ENCODE measurements around the gene FIG4. TPM values are rescaled to one million over a fixed set of nuclear protein-coding genes. Genes with fewer than 3 reads are reported as not detected.
A peak's percentile ranks its signal among the peaks of the same experiment; 100 is the strongest.
"Not testable (repeated sequence)": the region's sequence is repeated elsewhere in the genome, so short reads cannot be mapped to it uniquely, and the experiment has no call there.

The FIG4 gene
- polyA plus RNA-seq, 3 donors = 23.6 to 25.6 (median 25.1) TPM

- DNase-seq (ENCODE audit: extremely low read depth in 1 of 11, low read depth in 9 of 11, low spot score in 4 of 11) = no peak
These were observed 129.7 kb downstream of the FIG4 start for GRCh38 chr6:109820706-109821350.

DNA sequence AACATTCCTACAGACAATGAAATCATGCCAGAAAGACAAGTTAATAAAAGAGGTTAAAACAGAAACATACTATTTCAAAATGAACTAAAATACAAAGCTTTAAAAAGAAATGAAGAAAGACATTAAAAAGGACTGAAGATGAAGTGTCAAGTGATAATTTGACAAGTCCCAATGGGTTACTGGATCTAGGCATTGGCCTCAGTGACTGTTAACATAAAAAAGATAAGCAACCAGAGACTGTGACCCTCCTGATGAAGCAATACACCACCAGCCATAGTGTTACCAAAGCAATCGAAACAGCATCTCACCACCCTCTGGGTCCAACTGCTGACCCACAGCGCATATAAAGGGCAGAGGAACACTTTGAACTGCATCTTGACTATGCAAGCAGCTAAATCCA is 130.3 kb downstream of the FIG4 start:
- DNase-seq (ENCODE audit: extremely low read depth in 1 of 11, low read depth in 9 of 11, low spot score in 4 of 11) = no peak

DNA sequence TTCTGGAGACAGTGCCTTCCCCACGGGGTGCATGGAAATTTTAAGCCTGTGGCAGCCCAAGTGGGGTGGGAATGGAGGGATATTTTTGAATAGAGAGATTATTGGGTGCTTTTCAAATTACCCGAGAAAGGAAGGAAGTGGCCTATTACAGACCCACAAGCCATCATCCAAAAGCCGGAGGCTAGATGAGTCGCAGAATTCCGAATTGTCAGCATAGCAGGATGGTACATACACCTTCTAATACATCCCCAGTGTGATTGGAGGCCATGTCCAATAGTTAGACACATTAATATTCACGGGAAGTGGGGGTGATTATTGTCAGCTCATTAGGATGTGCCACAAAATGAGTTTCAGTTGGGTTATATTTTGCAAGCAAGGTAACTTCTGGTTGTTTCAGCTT is 133.0 kb downstream of the FIG4 start:
- DNase-seq (ENCODE audit: extremely low read depth in 1 of 11, low read depth in 9 of 11, low spot score in 4 of 11) = no peak

- DNase-seq (ENCODE audit: extremely low read depth in 1 of 11, low read depth in 9 of 11, low spot score in 4 of 11) = no peak
These were observed 135.5 kb downstream of the FIG4 start for GRCh38 chr6:109826551-109826950.

DNA sequence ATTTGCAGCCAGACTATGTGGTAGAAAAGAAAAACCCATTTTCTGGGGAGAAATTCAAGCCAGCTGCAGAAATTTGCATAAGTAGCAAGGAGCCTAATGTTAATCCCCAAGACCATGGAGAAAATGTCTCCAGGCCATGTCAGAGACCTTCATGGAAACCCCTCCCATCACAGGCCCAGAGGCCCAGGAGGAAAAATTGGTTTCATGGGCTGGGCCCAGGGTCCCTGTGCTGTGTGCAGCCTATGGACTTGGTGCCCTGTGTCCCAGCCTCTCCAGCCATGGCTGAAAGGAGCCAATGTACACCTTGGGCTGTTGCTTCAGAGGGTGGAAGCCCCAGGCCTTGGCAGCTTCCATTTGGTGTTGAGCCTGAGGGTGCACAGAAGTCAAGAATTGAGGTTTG is 140.3 kb downstream of the FIG4 start:
- not testable (repeated sequence) for DNase-seq (ENCODE audit: extremely low read depth in 1 of 11, low read depth in 9 of 11, low spot score in 4 of 11)

DNA sequence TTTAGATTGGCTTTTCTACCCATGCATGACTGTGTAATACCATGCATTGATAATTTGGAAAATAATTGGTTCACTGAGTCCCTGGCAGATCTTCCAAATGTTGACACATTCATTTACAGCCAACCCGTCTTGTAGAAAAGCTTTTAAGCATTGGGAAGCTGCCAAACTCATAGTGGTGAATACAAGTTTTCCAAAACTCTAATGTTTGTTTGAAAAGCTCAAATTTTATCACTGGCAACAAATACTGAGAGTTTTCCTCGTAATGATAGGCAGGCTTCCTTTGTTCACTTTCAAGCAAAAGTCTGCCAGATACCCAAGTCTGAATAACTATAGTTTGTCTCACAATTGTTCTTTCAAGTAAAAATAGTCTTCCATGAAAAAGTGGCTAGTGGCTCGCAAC is 143.0 kb downstream of the FIG4 start:
- no peak for DNase-seq (ENCODE audit: extremely low read depth in 1 of 11, low read depth in 9 of 11, low spot score in 4 of 11)

DNA sequence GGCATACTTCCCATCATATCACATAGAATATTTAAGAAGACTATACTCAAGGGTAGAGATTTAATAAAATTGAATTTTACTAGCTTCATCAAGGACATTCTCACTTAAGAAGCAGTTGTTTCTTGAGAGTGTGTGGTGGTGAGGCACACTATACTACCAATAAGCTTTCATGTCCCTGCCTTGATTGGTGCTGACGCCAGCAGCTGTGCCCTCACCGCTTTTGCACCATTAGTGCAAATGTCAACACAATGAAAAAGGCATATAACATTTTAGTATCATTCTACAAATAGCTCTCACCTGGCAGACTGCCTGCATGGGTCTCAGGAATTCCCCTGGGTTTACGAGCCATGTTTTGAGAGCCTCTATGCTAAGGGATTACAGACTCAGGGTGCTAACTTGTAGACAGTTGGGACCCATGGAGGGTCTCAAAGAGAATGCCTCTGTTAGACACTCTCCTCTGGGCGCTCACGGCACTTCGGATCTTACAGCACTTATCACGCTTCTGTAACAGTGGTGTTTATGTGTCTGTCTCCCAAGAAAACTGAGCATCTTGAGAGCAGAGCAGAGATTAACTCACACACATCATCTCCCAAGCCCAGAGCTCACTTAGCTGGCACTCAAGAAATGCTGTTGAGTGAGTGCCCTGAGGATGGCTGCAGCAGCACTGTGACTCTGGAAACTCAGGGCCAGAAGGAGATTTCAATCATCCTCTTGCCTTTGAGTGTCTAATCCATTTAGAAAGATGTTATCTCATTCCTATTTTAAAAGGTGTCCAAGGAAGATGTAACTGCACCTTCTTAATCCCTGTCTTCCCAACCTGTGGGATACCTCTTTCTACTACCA is 143.7 kb downstream of the FIG4 start:
- DNase-seq (ENCODE audit: extremely low read depth in 1 of 11, low read depth in 9 of 11, low spot score in 4 of 11) = no peak

DNA sequence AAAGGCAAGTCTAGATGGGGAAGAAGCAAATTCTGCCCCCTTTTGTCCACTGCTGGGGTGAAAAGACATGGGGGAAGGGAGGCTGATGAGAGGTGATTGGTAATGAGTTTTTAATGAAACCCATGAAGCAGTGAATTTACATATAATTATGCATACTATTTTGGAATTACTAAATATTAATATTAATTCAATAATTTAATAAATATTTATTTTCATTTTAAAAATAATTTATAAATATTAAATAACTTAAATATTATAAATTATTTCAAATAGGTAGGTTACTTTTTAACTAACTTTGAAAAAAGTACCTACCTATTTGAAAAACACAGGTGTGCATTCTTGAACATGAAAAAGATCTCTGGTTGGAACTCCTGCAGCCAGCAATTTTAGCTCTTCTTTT is 148.9 kb downstream of the FIG4 start:
- DNase-seq (ENCODE audit: extremely low read depth in 1 of 11, low read depth in 9 of 11, low spot score in 4 of 11) = no peak

GRCh38 chr6:109840796-109841195 is 149.7 kb downstream of the FIG4 start:
- DNase-seq (ENCODE audit: extremely low read depth in 1 of 11, low read depth in 9 of 11, low spot score in 4 of 11) = no peak

DNA sequence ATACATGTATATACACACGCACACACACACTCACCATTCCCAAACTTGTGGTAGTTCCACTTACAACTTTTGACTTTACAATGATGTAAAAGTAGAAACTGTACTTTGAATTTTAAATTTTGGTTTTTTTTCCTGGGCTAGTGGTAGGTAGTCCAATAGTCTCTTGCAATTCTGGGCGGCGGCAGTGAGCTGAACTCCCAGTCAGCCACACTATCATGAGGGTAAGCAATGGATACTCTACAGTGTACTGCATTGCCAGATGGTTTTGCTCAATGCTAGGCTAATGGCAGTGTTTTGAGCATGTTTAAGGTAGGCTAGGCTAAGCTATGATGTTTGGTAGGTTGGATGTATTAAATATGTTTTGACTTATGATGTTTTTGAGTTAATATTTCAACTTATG is 150.8 kb downstream of the FIG4 start:
- no peak for DNase-seq (ENCODE audit: extremely low read depth in 1 of 11, low read depth in 9 of 11, low spot score in 4 of 11)

GRCh38 chr6:109852713-109853112 is 161.6 kb downstream of the FIG4 start:
- DNase-seq (ENCODE audit: extremely low read depth in 1 of 11, low read depth in 9 of 11, low spot score in 4 of 11) = no peak

GRCh38 chr6:109853426-109853825 is 162.3 kb downstream of the FIG4 start:
- DNase-seq (ENCODE audit: extremely low read depth in 1 of 11, low read depth in 9 of 11, low spot score in 4 of 11) = no peak

DNA sequence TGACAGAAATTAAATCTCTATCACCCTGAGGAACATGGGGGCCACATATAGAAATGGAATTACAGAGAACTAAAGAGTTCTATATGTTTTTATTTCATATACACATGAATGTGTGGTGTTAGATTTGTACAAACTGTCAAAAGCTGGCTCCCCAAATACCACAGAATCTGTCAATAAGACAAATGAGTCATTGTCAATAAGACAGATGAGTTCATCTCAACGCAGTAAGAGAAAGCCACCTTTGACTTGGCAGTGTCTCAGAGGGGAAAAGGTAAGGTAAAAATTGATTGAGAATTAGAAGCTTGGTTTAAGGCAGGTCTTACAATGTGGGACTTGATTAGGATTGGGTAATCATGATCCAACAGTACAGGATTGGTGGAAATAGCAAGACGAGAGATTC is 162.9 kb downstream of the FIG4 start:
- no peak for DNase-seq (ENCODE audit: extremely low read depth in 1 of 11, low read depth in 9 of 11, low spot score in 4 of 11)

DNA sequence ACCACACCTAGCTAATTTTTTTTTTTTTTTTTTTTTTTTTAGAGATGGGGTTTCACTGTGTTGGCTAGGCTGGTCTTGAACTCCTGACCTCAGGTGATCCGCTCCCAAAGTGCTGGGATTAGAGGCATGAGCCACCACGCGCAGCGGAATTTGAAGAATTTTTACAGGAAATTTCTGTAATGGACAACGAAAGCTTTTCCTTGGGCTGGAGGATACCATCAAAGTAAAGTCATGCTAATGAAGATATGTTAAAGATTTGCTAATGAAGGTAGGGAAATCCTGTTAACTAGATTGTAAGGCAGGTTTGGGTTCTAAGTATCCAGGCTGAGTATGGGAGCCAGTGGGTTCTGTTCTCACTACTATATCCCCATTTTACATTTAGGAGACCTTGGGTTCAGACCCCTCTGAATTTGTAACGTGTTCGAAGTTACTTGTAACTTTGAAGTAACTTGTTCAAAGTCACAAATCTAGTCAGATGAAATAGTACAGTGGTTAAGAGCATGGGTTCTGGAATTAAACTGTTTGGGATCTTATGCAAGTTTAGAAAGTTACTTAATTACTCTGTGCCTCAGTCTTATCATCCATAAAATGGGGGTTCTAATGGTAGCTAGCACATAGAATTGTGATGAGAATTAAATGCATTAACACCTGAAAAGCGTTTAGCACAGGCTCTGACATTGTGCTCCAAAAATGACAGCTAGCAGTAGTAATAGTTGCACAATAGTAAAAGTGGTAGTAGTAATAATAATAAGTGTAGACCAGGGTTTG is 163.6 kb downstream of the FIG4 start:
- no peak for DNase-seq (ENCODE audit: extremely low read depth in 1 of 11, low read depth in 9 of 11, low spot score in 4 of 11)

DNA sequence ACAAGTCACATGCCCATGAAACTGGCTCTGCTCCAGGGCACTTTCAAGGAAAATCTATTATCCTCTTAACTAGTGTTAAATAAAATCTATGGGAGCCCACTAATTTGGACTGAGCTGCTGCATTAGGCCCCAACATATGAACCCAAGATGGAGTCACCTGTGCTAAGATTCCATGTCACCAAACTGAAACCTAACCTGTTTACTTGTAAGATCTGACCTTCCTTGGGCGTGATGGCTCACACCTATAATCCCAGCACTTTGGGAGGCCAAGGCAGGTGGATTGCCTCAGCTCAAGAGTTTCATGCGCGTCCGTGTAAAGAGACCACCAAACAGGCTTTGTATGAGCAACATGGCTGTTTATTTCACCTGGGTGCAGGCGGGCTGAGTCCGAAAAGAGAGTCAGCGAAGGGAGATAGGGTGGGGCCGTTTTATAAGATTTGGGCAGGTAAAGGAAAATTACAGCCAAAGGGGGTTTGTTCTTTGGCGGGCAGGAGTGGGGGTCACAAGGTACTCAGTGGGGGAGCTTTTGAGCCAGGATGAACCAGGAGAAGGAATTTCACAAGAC is 164.5 kb downstream of the FIG4 start:
- not testable (repeated sequence) for DNase-seq (ENCODE audit: extremely low read depth in 1 of 11, low read depth in 9 of 11, low spot score in 4 of 11)

DNA sequence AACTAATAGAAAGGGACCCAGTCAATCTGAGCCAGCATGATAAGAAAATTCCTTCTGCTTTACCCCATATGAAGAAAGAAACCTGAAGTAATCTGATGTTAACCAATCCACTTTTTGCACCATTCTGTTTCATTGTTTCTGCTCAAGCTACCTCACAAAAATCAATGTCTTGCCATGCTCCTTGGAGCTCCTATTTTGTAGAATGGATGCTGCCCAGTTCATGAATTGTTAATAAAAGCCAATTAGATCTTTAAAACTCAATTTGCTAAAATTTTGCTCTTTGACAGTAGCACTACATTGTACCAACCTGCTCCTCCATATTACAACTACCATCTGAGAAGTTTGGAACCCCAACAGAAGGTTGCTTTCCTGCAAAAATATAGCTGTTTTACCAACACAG is 170.8 kb downstream of the FIG4 start:
- DNase-seq (ENCODE audit: extremely low read depth in 1 of 11, low read depth in 9 of 11, low spot score in 4 of 11) = no peak

DNA sequence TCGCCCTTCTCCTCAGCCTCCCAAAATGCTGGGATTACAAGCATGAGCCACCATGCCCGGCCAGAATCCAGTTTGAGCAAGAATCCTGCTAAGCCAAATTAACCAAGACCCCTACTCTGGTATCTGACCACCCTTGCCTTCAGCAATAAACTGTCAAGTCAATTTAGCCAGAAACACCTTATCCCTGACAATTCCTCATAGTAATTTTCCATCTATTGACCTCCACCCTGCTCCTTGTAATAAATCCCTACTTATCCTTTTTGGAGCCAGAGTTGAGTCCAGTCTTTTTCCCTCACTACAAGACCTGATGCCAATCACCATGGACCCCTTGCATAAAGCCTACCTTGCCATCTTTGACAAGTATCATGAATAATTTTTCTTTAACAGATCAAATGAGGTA is 173.0 kb downstream of the FIG4 start:
- no peak for DNase-seq (ENCODE audit: extremely low read depth in 1 of 11, low read depth in 9 of 11, low spot score in 4 of 11)

- DNase-seq (ENCODE audit: extremely low read depth in 1 of 11, low read depth in 9 of 11, low spot score in 4 of 11) = no peak
These were observed 174.9 kb downstream of the FIG4 start for GRCh38 chr6:109865968-109866367.

DNA sequence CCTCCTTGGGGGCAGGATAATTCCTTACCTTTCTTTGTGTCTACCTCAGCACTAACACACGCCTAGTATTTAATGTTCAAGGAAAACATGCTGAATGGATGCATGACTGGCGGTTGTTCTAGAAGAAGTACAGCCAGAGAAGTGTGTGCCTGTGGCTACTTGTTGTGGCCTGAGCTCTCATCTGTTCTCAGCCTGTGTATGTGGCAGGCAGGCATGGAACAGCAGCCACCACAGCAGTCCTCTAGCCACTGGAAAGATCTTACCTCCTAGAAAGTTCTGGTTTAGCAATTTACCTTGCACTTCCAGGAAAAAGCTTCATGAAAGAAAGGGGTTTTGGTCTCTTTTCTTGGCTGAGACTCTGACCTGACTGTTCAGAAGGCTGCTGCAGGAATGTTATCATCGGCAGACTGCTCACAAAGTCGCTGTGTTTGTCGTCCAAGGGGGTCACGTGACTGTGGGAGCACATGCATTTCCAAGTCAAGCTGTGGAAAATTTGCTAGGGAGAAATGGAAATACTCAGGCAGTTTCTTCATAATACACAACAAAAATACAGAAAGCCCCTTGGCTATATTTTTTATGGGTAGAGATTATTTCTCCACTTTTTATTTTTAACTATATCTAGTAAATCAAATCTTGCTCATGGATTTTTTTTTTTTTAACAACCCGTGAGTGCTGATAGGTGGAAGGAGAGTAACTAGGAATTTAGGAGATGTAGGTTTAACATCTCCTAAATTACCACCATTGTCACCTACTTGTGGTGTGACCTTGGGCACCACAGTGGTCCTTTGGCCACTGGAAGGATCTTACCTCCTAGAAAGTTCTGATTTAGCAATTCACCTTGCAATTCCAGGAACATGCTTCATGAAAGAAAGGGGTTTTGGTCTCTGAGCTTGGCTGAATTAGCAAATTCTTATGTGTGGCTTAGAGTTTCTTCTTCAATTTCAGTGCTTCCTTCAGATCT is 176.2 kb downstream of the FIG4 start:
- DNase-seq (ENCODE audit: extremely low read depth in 1 of 11, low read depth in 9 of 11, low spot score in 4 of 11) = peak in 2 of 11 donors; percentile 32 to 39
